ENCODE results near the gene COG7.

Gene COG7

DNA sequence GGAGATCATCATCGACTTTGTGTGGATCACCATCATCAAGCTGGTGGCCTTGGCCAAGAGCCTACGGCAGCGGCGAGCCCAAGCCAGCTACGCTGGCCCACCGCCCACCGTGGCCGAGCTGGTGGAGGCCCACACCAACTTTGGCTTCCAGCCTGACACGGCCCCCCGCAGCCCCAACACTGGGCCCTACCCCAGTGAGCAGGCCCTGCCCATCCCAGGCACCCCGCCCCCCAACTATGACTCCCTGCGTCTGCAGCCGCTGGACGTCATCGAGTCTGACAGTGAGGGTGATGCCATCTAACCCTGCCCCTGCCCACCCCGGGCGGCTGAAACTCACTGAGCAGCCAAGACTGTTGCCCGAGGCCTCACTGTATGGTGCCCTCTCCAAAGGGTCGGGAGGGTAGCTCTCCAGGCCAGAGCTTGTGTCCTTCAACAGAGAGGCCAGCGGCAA, 72.5 kb downstream of the COG7 start:
- H3K4ac ChIP-seq (ENCODE audit: low read depth, low read length) = no peak overlapping the region
- H2BK5ac ChIP-seq (ENCODE audit: low read depth, low read length, poor library complexity) = no peak overlapping the region
- H2AK5ac ChIP-seq (ENCODE audit: low read length) = no peak overlapping the region
- no peak overlapping the region for H4K8ac ChIP-seq (ENCODE audit: low read depth, low read length)
- H4K12ac ChIP-seq (ENCODE audit: low read depth, low read length) = no peak overlapping the region
- H3K79me2 ChIP-seq (ENCODE audit: control insufficient read depth, insufficient read depth, low read length, poor library complexity) = no peaks in the 10 kb centered on the region
- H3K4me1 ChIP-seq (ENCODE audit: control insufficient read depth in 1 of 2, insufficient read depth in 2 of 2, low read length in 2 of 2) = no peaks in the 10 kb centered on the region
- H3K23ac ChIP-seq (ENCODE audit: low read length) = no peak overlapping the region
- no CpG with 5 or more reads among the region's 20 CpGs for WGBS (ENCODE audit: extremely low coverage, insufficient coverage, insufficient read length)
- H3K4me3 ChIP-seq (ENCODE audit: low read depth, low read length) = no peak overlapping the region
- no peak overlapping the region for H4K91ac ChIP-seq (ENCODE audit: low read depth, low read length)
- H3K9me3 ChIP-seq (ENCODE audit: insufficient read depth, low read depth, low read length) = no peaks in the 10 kb centered on the region
- H3K14ac ChIP-seq (ENCODE audit: low read length) = no peak overlapping the region
- H3K18ac ChIP-seq (ENCODE audit: low read length) = no peak overlapping the region
- no peaks in the 10 kb centered on the region for H3K27me3 ChIP-seq (ENCODE audit: insufficient read depth, low read length)
- no peak overlapping the region for H2BK12ac ChIP-seq (ENCODE audit: low read length)
- no peak overlapping the region for H2BK120ac ChIP-seq (ENCODE audit: insufficient read depth, low read length, poor library complexity)
- H3K79me1 ChIP-seq (ENCODE audit: low read length) = no peaks in the 10 kb centered on the region
- H3K36me3 ChIP-seq (ENCODE audit: control insufficient read depth in 1 of 2, insufficient read depth in 2 of 2, low read length in 2 of 2) = no peaks in the 10 kb centered on the region
- no peak for DNase-seq
- H2AFZ ChIP-seq (ENCODE audit: insufficient read depth, low read length, poor library complexity) = no peak overlapping the region
- no peak overlapping the region for H3K9ac ChIP-seq (ENCODE audit: low read length)
- no peak overlapping the region for H3K27ac ChIP-seq (ENCODE audit: low read depth, low read length)
- H3K4me2 ChIP-seq (ENCODE audit: low read length) = no peak overlapping the region

- Histone ChIP-seq H3K23ac (ENCODE audit: low read length) (no peak overlapping the region), H3K18ac (ENCODE audit: low read length) (no peak overlapping the region), H2BK120ac (ENCODE audit: insufficient read depth, low read length, poor library complexity) (no peak overlapping the region), H2BK5ac (ENCODE audit: low read depth, low read length, poor library complexity) (no peak overlapping the region), H3K4ac (ENCODE audit: low read depth, low read length) (no peak overlapping the region), H3K4me1 (ENCODE audit: control insufficient read depth in 1 of 2, insufficient read depth in 2 of 2, low read length in 2 of 2) (no peaks in the 10 kb centered on the region), H2AK5ac (ENCODE audit: low read length) (no peak overlapping the region), H2BK12ac (ENCODE audit: low read length) (no peak overlapping the region), H3K14ac (ENCODE audit: low read length) (no peak overlapping the region), H3K4me2 (ENCODE audit: low read length) (no peak overlapping the region), H3K79me2 (ENCODE audit: control insufficient read depth, insufficient read depth, low read length, poor library complexity) (no peaks in the 10 kb centered on the region), H4K12ac (ENCODE audit: low read depth, low read length) (no peak overlapping the region), H3K36me3 (ENCODE audit: control insufficient read depth in 1 of 2, insufficient read depth in 2 of 2, low read length in 2 of 2) (no peaks in the 10 kb centered on the region), H3K9me3 (ENCODE audit: insufficient read depth, low read depth, low read length) (no peaks in the 10 kb centered on the region), H3K27ac (ENCODE audit: low read depth, low read length) (no peak overlapping the region), H3K27me3 (ENCODE audit: insufficient read depth, low read length) (no peaks in the 10 kb centered on the region), H2AFZ (ENCODE audit: insufficient read depth, low read length, poor library complexity) (no peak overlapping the region), H4K91ac (ENCODE audit: low read depth, low read length) (no peak overlapping the region), H4K8ac (ENCODE audit: low read depth, low read length) (no peak overlapping the region), H3K4me3 (ENCODE audit: low read depth, low read length) (no peak overlapping the region), H3K79me1 (ENCODE audit: low read length) (no peaks in the 10 kb centered on the region), H3K9ac (ENCODE audit: low read length) (no peak overlapping the region)
- no peak for DNase-seq
- no CpG with 5 or more reads among the region's 10 CpGs for WGBS (ENCODE audit: extremely low coverage, insufficient coverage, insufficient read length)
Measured at GRCh38 chr16:23379707-23380106, 73.3 kb downstream of the COG7 start.

DNA sequence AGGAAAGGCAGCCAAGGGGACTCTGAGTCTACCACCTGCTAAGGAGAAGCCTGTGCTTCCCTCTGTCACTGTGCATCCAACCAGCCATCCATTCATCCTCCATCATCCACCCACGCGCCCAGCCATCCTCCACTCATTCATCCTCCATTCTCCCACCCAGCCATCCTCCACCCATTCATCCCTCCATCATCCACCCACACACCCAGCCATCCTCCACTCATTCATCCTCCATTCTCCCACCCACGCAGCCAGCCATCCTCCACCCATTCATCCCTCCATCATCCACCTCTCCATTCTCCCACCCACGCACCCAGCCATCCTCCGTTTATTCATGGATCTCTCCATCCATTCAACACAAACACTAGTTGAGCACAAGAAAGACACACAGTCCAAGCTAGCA, 74.1 kb downstream of the COG7 start:
- H2BK5ac ChIP-seq (ENCODE audit: low read depth, low read length, poor library complexity) = no peak overlapping the region
- H3K14ac ChIP-seq (ENCODE audit: low read length) = no peak overlapping the region
- WGBS (ENCODE audit: extremely low coverage, insufficient coverage, insufficient read length) = 100% methylated on average over 3 of the region's 5 CpGs

GRCh38 chr16:23378256-23378655, 74.7 kb downstream of the COG7 start:
- Histone ChIP-seq H3K27ac (ENCODE audit: low read depth, low read length) (no peak overlapping the region), H2BK12ac (ENCODE audit: low read length) (no peak overlapping the region), H2BK5ac (ENCODE audit: low read depth, low read length, poor library complexity) (no peak overlapping the region), H3K9ac (ENCODE audit: low read length) (no peak overlapping the region), H2BK120ac (ENCODE audit: insufficient read depth, low read length, poor library complexity) (no peak overlapping the region), H3K9me3 (ENCODE audit: insufficient read depth, low read depth, low read length) (no peaks in the 10 kb centered on the region), H3K4me3 (ENCODE audit: low read depth, low read length) (no peak overlapping the region), H4K8ac (ENCODE audit: low read depth, low read length) (no peak overlapping the region), H3K4me2 (ENCODE audit: low read length) (no peak overlapping the region), H3K36me3 (ENCODE audit: control insufficient read depth in 1 of 2, insufficient read depth in 2 of 2, low read length in 2 of 2) (no peaks in the 10 kb centered on the region), H2AK5ac (ENCODE audit: low read length) (no peak overlapping the region), H3K27me3 (ENCODE audit: insufficient read depth, low read length) (no peaks in the 10 kb centered on the region), H4K91ac (ENCODE audit: low read depth, low read length) (no peak overlapping the region), H3K23ac (ENCODE audit: low read length) (no peak overlapping the region), H3K4me1 (ENCODE audit: control insufficient read depth in 1 of 2, insufficient read depth in 2 of 2, low read length in 2 of 2) (no peaks in the 10 kb centered on the region), H4K12ac (ENCODE audit: low read depth, low read length) (no peak overlapping the region), H3K4ac (ENCODE audit: low read depth, low read length) (no peak overlapping the region), H3K14ac (ENCODE audit: low read length) (no peak overlapping the region), H2AFZ (ENCODE audit: insufficient read depth, low read length, poor library complexity) (no peak overlapping the region), H3K18ac (ENCODE audit: low read length) (no peak overlapping the region), H3K79me1 (ENCODE audit: low read length) (no peaks in the 10 kb centered on the region), H3K79me2 (ENCODE audit: control insufficient read depth, insufficient read depth, low read length, poor library complexity) (no peaks in the 10 kb centered on the region)
- no CpG with 5 or more reads among the region's 8 CpGs for WGBS (ENCODE audit: extremely low coverage, insufficient coverage, insufficient read length)
- no peak for DNase-seq

More for the DNA sequence above, 74.1 kb downstream of the COG7 start:
- Histone ChIP-seq H3K9me3 (ENCODE audit: insufficient read depth, low read depth, low read length) (no peaks in the 10 kb centered on the region), H2AK5ac (ENCODE audit: low read length) (no peak overlapping the region), H4K8ac (ENCODE audit: low read depth, low read length) (no peak overlapping the region), H4K91ac (ENCODE audit: low read depth, low read length) (no peak overlapping the region), H3K27ac (ENCODE audit: low read depth, low read length) (no peak overlapping the region), H3K27me3 (ENCODE audit: insufficient read depth, low read length) (no peaks in the 10 kb centered on the region), H3K4me2 (ENCODE audit: low read length) (no peak overlapping the region), H4K12ac (ENCODE audit: low read depth, low read length) (no peak overlapping the region), H3K18ac (ENCODE audit: low read length) (no peak overlapping the region), H3K4ac (ENCODE audit: low read depth, low read length) (no peak overlapping the region), H3K4me3 (ENCODE audit: low read depth, low read length) (no peak overlapping the region), H3K9ac (ENCODE audit: low read length) (no peak overlapping the region), H3K4me1 (ENCODE audit: control insufficient read depth in 1 of 2, insufficient read depth in 2 of 2, low read length in 2 of 2) (no peaks in the 10 kb centered on the region), H3K79me1 (ENCODE audit: low read length) (no peaks in the 10 kb centered on the region), H3K36me3 (ENCODE audit: control insufficient read depth in 1 of 2, insufficient read depth in 2 of 2, low read length in 2 of 2) (no peaks in the 10 kb centered on the region), H3K79me2 (ENCODE audit: control insufficient read depth, insufficient read depth, low read length, poor library complexity) (no peaks in the 10 kb centered on the region), H2BK12ac (ENCODE audit: low read length) (no peak overlapping the region), H2BK120ac (ENCODE audit: insufficient read depth, low read length, poor library complexity) (no peak overlapping the region), H3K23ac (ENCODE audit: low read length) (no peak overlapping the region), H2AFZ (ENCODE audit: insufficient read depth, low read length, poor library complexity) (no peak overlapping the region)
- no peak for DNase-seq
